Thoracic aorta (tissue), 2 donors: ENCODE data around the gene DUT. TPM values are rescaled to one million over a fixed set of nuclear protein-coding genes. Genes with fewer than 3 reads are reported as not detected.

Source experiments
- ATAC-seq: fragments of 150-250 bp; one replicate; pipeline ENCODE4 v1.8.0; 2017; ENCODE audit warnings: low read depth; ENCODE audit not compliant: insufficient number of reproducible peaks, low FRiP score
- DNase-seq: peaks from one replicate; pipeline ENCODE4 v3.0.0-alpha.2; 2020; ENCODE audit warnings: low spot score
- H3K27ac ChIP-seq, 2 donors: fragments of 200-600 bp; sonication (generic); 1 replicate in 1 of 2; 2 replicates in 1 of 2; pipeline ENCODE4 v1.5.1; 2016; ENCODE audit warnings: mild to moderate bottlenecking in 2 of 2, moderate library complexity in 2 of 2
- H3K27me3 ChIP-seq: fragments of 200-600 bp; sonication (generic); replicated peaks from 2 replicates; pipeline ENCODE4 v1.6.0; 2016; ENCODE audit warnings: mild to moderate bottlenecking; ENCODE audit not compliant: insufficient read depth
- H3K36me3 ChIP-seq: fragments of 200-600 bp; sonication (generic); one replicate; pipeline ENCODE4 v1.5.1; 2016
- H3K4me1 ChIP-seq, 2 donors: fragments of 200-600 bp; sonication (generic); 1 replicate in 1 of 2; 2 replicates in 1 of 2; pipeline versions ENCODE4 v1.5.1 to v1.6.0; 2016; ENCODE audit warnings: low read depth in 2 of 2, mild to moderate bottlenecking in 1 of 2; ENCODE audit not compliant: control insufficient read depth in 1 of 2
- H3K4me3 ChIP-seq: fragments of 200-600 bp; sonication (generic); 2 replicates; pipeline ENCODE4 v1.5.1; 2016; ENCODE audit warnings: mild to moderate bottlenecking
- H3K9me3 ChIP-seq: fragments of 200-600 bp; sonication (generic); 2 replicates; pipeline ENCODE4 v1.5.1; 2016
- total RNA-seq, 2 donors: library from RNA; depleted of rRNA; stranded (reverse); fragments of >200 nt; gene quantifications; one replicate each; pipeline versions ENCODE4 v1.1.0 to v1.2.3, GENCODE V29; 2016
- TF ChIP-seq, protein P1 (sequence below): fragments of 200-600 bp; sonication (generic); IDR thresholded peaks from one replicate; pipeline ENCODE4 v1.5.1; 2019; ENCODE audit warnings: antibody characterized with exemption

The DUT gene
- total RNA-seq, 2 donors from 2014 or later, result 50.7 to 106 TPM

DNA sequence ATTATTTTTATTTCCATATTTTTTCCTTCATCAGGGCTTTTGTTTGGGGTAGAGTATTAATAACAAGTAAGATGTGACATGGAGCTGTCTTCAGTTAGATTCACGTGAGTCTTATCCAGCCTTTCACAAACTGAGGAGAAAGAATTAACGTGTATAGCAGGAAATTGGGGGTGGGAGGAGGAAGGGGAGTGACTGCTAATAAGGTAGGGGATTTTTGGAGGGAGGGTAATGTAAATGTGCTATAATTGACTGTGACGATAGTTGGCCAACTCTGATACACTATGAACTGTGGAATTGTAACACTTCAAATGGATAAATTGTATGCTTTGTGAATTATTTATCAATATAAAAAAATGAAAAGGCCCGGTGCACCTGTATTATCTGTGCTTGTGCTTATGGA, 8.9 kb downstream of the DUT start:
- no peak for DNase-seq
- Histone ChIP-seq H3K4me3 (no peak overlapping the region), H3K36me3 (peaks cover 17% of the 10 kb centered on the region), H3K27ac (no peak overlapping the region), H3K9me3 (no peaks in the 10 kb centered on the region), H3K4me1 (no peaks in the 10 kb centered on the region), H3K27me3 (no peaks in the 10 kb centered on the region)
- TF ChIP-seq, protein P1, sequence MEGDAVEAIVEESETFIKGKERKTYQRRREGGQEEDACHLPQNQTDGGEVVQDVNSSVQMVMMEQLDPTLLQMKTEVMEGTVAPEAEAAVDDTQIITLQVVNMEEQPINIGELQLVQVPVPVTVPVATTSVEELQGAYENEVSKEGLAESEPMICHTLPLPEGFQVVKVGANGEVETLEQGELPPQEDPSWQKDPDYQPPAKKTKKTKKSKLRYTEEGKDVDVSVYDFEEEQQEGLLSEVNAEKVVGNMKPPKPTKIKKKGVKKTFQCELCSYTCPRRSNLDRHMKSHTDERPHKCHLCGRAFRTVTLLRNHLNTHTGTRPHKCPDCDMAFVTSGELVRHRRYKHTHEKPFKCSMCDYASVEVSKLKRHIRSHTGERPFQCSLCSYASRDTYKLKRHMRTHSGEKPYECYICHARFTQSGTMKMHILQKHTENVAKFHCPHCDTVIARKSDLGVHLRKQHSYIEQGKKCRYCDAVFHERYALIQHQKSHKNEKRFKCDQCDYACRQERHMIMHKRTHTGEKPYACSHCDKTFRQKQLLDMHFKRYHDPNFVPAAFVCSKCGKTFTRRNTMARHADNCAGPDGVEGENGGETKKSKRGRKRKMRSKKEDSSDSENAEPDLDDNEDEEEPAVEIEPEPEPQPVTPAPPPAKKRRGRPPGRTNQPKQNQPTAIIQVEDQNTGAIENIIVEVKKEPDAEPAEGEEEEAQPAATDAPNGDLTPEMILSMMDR, result no peak
- ATAC-seq, result no peak

DNA sequence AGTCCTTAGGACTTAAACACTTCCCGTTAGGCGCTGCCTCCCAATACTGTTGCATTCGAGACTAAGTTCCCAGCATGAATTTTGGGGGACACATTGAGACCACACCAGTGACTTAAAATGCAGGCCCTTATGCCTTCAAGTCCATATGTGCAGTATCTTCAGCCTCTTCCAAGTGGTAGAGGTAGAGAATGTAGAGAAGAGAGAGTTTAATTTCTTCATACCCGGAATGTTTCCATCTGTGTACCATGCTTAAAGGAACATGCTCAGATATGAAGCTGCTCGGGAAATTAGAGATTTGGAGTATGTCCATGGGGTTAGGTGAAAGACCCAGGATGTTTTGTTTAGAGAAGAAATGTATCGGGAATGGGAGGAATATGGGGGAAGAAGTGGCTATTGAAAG, 12.6 kb downstream of the DUT start:
- Histone ChIP-seq H3K4me3 (no peak overlapping the region), H3K27me3 (no peaks in the 10 kb centered on the region), H3K36me3 (peaks cover 10% of the 10 kb centered on the region), H3K9me3 (no peaks in the 10 kb centered on the region), H3K27ac (no peak overlapping the region), H3K4me1 (no peaks in the 10 kb centered on the region)
- DNase-seq (no peak), ATAC-seq (no peak)
- TF ChIP-seq, protein P1, result no peak

DNA sequence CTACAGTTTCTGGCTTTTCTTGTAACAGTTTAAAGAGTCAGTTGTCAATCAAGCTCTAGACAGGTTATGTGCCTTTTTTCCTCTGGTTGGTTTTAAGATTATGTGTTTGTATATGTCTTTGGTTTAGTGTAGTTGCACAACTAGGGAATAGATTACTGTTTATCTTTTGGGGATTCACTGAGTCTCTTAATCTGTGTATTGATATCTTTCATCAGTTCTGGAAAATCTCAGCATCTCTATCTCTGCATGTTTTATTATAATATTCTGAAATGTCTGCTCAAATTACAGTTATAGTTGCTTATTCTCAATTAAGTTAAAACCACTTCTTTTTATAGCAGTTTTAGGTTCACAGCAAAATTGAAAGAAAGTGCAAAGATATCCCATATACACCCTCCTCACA, 14.3 kb downstream of the DUT start:
- H3K36me3 ChIP-seq, result peaks cover 8% of the 10 kb centered on the region
- ATAC-seq (no peak), DNase-seq (no peak)
- no peaks in the 10 kb centered on the region for H3K4me1 ChIP-seq
- H3K9me3 ChIP-seq, result no peaks in the 10 kb centered on the region
- TF ChIP-seq, protein P1, result no peak
- H3K27me3 ChIP-seq, result no peaks in the 10 kb centered on the region
- no peak overlapping the region for H3K27ac ChIP-seq
- no peak overlapping the region for H3K4me3 ChIP-seq

DNA sequence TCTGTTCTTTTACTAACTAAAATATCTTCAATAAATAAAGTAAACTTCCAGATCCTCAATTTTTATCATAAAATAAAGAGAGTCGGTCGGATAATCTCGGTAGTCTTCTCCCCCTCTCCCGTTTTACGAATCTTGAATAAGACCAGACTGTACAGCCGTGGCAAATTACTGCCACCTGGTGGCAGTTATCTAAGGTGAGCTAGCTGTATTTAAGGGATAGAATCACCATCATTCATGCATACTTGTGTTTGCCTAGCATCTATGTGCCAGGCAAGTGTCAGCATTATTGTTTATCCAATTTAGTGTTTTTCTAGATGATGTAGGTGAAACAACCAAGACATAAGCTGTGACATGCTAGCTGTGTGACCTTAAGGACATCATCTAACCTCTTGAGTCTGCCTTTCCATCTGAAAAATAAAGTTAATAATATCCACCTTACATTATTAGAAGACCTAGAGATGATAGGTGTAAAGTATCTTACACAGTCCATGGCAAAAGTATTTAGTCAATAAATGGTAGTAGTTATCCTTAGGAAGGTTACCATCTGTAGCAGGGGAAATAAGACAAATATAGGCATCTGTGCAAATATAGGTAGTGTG, 21.3 kb downstream of the DUT start:
- TF ChIP-seq, protein P1, result peak; percentile 82
- Histone ChIP-seq H3K4me3 (no peak overlapping the region), H3K27ac (no peak overlapping the region), H3K9me3 (no peaks in the 10 kb centered on the region), H3K27me3 (no peaks in the 10 kb centered on the region), H3K4me1 (peaks cover 0 to 16% of the 10 kb centered on the region in 2 donors), H3K36me3 (no peaks in the 10 kb centered on the region)
- DNase-seq (no peak), ATAC-seq (peak; percentile 72)

DNA sequence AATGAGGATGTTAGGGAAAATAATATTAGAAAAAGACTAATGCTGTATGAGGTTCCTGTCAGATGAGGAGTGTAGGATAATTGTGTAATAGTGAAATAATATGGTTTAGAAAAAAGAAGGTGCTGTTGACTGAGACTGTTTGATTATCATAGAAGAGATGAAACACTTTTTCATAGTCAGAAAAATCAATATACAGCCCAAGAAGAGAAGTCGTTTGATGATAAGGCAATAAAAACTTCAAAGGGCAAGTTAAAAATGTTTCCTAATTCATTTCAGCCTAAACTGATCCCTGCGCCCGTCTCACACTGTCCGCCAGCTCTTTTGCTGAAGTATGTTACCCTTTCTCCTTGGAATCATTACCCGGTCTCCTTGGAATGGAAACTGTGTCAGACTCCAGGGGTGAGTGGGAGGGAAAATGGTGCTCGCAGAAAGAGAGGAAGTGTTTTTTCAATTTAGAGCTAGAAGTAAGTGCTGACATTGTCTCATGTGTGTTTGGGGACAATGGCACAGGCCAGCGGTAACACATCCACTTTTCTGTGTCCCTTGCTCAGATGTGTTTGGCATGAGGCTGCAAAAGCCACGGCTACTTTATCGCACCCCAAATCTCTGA, 23.6 kb downstream of the DUT start:
- no peaks in the 10 kb centered on the region for H3K36me3 ChIP-seq
- peak overlapping the region in 1 of 2 donors; percentile 41 for H3K27ac ChIP-seq
- ATAC-seq (no peak), DNase-seq (no peak)
- H3K4me1 ChIP-seq, result peaks cover 6 to 29% of the 10 kb centered on the region in 2 donors
- TF ChIP-seq, protein P1, result no peak
- H3K27me3 ChIP-seq, result no peaks in the 10 kb centered on the region
- H3K9me3 ChIP-seq, result no peaks in the 10 kb centered on the region
- peak overlapping the region; percentile 36 for H3K4me3 ChIP-seq
